ENCODE results near the gene CINP. TPM values are rescaled to one million over a fixed set of nuclear protein-coding genes. Genes with fewer than 3 reads are reported as not detected.

The CINP gene
- total and polyA plus RNA-seq, 12 donors: 38.3 to 92.6 (median 41.7) TPM

Other genes starting within 250 kb of the CINP start
- gene WDR20, start 223.0 kb downstream of the CINP start, total RNA-seq: 10 to 100 TPM; 13.1 to 55.9 (median 44.6) TPM
- gene WDR20, start 223.0 kb downstream of the CINP start, polyA plus RNA-seq: 10 to 100 TPM; 21.5 to 46.1 (median 26.0) TPM
- 10 to 100 TPM; 10.1 to 33.1 (median 16.4) TPM for gene MOK, start 57.7 kb downstream of the CINP start, total RNA-seq
- 10 to 100 TPM; 15.4 to 54.4 (median 38.5) TPM for gene MOK, start 57.7 kb downstream of the CINP start, polyA plus RNA-seq
- 10 to 100 TPM in 7 of 9 donors, 1 to 10 TPM in 2; 7.4 to 23.1 (median 14.1) TPM for gene ZNF839, start 43.1 kb downstream of the CINP start, total RNA-seq
- gene ZNF839, start 43.1 kb downstream of the CINP start, polyA plus RNA-seq: 10 to 100 TPM in 2 of 3 donors, 1 to 10 TPM in 1; 7.8 to 28.2 (median 27.6) TPM
- gene TECPR2, start 51 bp upstream of the CINP start, total RNA-seq: 10 to 100 TPM in 8 of 9 donors, 1 to 10 TPM in 1; 9.7 to 74.3 (median 27.1) TPM
- gene TECPR2, start 51 bp upstream of the CINP start, polyA plus RNA-seq: 10 to 100 TPM in 1 of 3 donors, 1 to 10 TPM in 2; 5.1 to 12.1 (median 8.3) TPM
- gene ANKRD9, start 146.9 kb upstream of the CINP start, total RNA-seq: 100 to 1,000 TPM in 1 of 9 donors, 10 to 100 TPM in 8; 21.4 to 105 (median 46.4) TPM
- 10 to 100 TPM in 2 of 3 donors, 1 to 10 TPM in 1; 2.6 to 35.2 (median 19.5) TPM for gene ANKRD9, start 146.9 kb upstream of the CINP start, polyA plus RNA-seq
- 10 to 100 TPM in 7 of 9 donors, 1 to 10 TPM in 2; 8.0 to 17.7 (median 12.8) TPM for gene RCOR1, start 229.8 kb upstream of the CINP start, total RNA-seq
- 10 to 100 TPM in 1 of 3 donors, 1 to 10 TPM in 2; 3.8 to 11.6 (median 4.4) TPM for gene RCOR1, start 229.8 kb upstream of the CINP start, polyA plus RNA-seq